Natural killer cell (primary cell): ENCODE measurements around the gene PLCXD1. TPM values are rescaled to one million over a fixed set of nuclear protein-coding genes. Genes with fewer than 3 reads are reported as not detected.
"Not testable (repeated sequence)": the region's sequence is repeated elsewhere in the genome, so short reads cannot be mapped to it uniquely, and the experiment has no call there.

Source experiments
- ATAC-seq, 3 donors: fragments of 150-1000 bp in 2 of 3; fragments of 200-7000 bp in 1 of 3; cut with Tn5 transposase; 1 replicate in 1 of 3; 2 replicates in 2 of 3; pipeline ENCODE4 v1.10.0; 2021; ENCODE audit warnings: mild to moderate bottlenecking in 2 of 3, moderate library complexity in 2 of 3
- DNase-seq, 2 donors: peaks; one replicate each; pipeline versions ENCODE4 v3.0.0 to v3.0.0-alpha.2; 2013 to 2021; ENCODE audit warnings: mixed read lengths in 1 of 2
- H3K27ac ChIP-seq: one replicate; pipeline ENCODE4 v1.5.1; 2013; ENCODE audit warnings: mild to moderate bottlenecking, low read length
- H3K27me3 ChIP-seq: one replicate; pipeline ENCODE4 v1.6.1; 2013; ENCODE audit warnings: low read length; ENCODE audit not compliant: control insufficient read depth, insufficient read depth
- H3K36me3 ChIP-seq: one replicate; pipeline ENCODE4 v1.6.1; 2013; ENCODE audit warnings: low read length; ENCODE audit not compliant: control insufficient read depth, insufficient read depth
- H3K4me1 ChIP-seq: one replicate; pipeline ENCODE4 v1.6.1; 2013; ENCODE audit warnings: low read length; ENCODE audit not compliant: control insufficient read depth, insufficient read depth
- H3K4me3 ChIP-seq: one replicate; pipeline ENCODE4 v1.5.1; 2013; ENCODE audit warnings: low read length
- H3K9me3 ChIP-seq: one replicate; pipeline ENCODE4 v1.6.1; 2013; ENCODE audit warnings: low read length; ENCODE audit not compliant: control insufficient read depth, insufficient read depth
- H3K27ac Mint-ChIP-seq, 2 donors: one replicate each; pipeline ENCODE4 v1.8.0; 2022; ENCODE audit warnings: mild to moderate bottlenecking in 2 of 2, mixed read lengths in 2 of 2, moderate library complexity in 1 of 2
- H3K27me3 Mint-ChIP-seq, 2 donors: one replicate each; pipeline ENCODE4 v1.8.0; 2022; ENCODE audit warnings: low read depth in 2 of 2, mixed read lengths in 2 of 2
- H3K36me3 Mint-ChIP-seq: one replicate; pipeline ENCODE4 v1.8.0; 2022; ENCODE audit warnings: mixed read lengths
- H3K4me1 Mint-ChIP-seq, 2 donors: one replicate each; pipeline ENCODE4 v1.8.0; 2022; ENCODE audit warnings: mixed read lengths in 2 of 2
- H3K4me3 Mint-ChIP-seq: one replicate; pipeline ENCODE4 v1.8.0; 2022; ENCODE audit warnings: mild to moderate bottlenecking, moderate library complexity, mixed read lengths
- H3K9me3 Mint-ChIP-seq, 2 donors: one replicate each; pipeline ENCODE4 v1.8.0; 2022; ENCODE audit warnings: mixed read lengths in 2 of 2
- WGBS: methylation state at CpG from one replicate; pipeline ENCODE4 v1.1.7; 2013; ENCODE audit warnings: missing lambda C conversion rate; ENCODE audit not compliant: insufficient coverage; 5-methylcytosine and 5-hydroxymethylcytosine counted together
- intact Hi-C: fragments of 100-400 bp; cut with micrococcal nuclease; formaldehyde crosslinking; loops from one replicate; pipeline ENCODE4 v1.14.2; 2022
- total RNA-seq, 4 donors: library from RNA; stranded (reverse); fragments of 120-200 nt in 1 of 4; gene quantifications; one replicate each; pipeline versions ENCODE4 v1.2.3 to v1.2.4, GENCODE V29; 2013 to 2022
- TF ChIP-seq, protein P1 (sequence below): fragments of 200-600 bp; IDR thresholded peaks from one replicate; pipeline ENCODE4 v1.8.0; 2022; ENCODE audit warnings: antibody characterized with exemption

Gene PLCXD1, protein sequence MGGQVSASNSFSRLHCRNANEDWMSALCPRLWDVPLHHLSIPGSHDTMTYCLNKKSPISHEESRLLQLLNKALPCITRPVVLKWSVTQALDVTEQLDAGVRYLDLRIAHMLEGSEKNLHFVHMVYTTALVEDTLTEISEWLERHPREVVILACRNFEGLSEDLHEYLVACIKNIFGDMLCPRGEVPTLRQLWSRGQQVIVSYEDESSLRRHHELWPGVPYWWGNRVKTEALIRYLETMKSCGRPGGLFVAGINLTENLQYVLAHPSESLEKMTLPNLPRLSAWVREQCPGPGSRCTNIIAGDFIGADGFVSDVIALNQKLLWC
- total RNA-seq: 10 to 100 TPM; 16.3 to 20.9 (median 16.6) TPM
- total RNA-seq (2013): 10.2 TPM

DNA sequence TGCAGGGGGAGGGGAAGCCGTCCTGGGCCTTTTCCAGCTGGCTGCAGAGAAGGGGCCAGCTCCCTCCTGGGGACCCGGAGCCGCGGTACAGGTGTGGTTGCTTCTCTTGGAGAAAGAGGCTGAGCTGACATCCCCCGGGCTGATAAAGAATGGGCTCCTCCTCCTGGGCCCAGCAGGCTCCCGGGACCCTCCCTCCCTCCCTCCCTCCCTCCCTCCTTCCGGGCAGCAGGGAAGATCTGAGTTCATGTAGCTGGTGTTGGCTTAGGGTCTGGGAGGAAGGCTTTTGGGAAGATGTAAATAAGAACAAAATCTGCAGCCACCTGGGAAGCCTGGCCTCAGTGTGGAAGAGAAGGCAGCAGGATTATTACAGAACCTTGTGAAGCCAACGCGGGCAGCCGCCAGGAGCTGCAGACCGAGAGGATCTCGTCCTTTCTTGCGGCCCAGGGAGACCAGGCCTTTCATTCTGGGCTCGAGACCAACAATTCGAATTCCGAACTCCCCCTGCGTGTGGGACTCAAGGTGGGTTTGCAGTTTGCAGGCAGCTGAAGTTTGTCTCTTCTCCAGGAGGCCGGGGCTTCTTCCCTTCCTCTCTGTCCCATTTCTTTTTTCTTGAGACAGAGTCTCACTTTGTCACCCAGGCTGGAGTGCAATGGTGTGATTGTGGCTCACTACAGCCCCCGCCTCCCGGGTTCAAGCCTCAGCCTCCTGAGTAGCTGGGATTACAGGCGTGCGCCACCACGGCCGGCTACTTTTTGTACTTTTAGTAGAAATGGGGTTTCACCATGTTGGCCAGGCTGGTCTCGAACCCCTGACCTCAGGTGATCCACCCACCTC, at the start of gene PLCXD1:
Gene PLCXD1 (plus strand): TSS at position 216 of the 834 bp plus-strand sequence. CDS start 2,807 bp downstream, outside the sequence.
- H3K27ac Mint-ChIP-seq: peak within 1 kb of the TSS in 1 of 2 donors; percentile 90
- H3K9me3 ChIP-seq: no peaks in the 10 kb centered on the region
- no peaks in the 10 kb centered on the region for H3K27me3 Mint-ChIP-seq
- no peak for ATAC-seq
- H3K36me3 Mint-ChIP-seq: no peaks in the 10 kb centered on the region
- peaks cover 19% of the 10 kb centered on the region for H3K4me1 ChIP-seq
- H3K4me3 ChIP-seq: no peak within 1 kb of the TSS
- no peaks in the 10 kb centered on the region for H3K9me3 Mint-ChIP-seq
- intact Hi-C loops: no loop called here
- TF ChIP-seq, protein P1, sequence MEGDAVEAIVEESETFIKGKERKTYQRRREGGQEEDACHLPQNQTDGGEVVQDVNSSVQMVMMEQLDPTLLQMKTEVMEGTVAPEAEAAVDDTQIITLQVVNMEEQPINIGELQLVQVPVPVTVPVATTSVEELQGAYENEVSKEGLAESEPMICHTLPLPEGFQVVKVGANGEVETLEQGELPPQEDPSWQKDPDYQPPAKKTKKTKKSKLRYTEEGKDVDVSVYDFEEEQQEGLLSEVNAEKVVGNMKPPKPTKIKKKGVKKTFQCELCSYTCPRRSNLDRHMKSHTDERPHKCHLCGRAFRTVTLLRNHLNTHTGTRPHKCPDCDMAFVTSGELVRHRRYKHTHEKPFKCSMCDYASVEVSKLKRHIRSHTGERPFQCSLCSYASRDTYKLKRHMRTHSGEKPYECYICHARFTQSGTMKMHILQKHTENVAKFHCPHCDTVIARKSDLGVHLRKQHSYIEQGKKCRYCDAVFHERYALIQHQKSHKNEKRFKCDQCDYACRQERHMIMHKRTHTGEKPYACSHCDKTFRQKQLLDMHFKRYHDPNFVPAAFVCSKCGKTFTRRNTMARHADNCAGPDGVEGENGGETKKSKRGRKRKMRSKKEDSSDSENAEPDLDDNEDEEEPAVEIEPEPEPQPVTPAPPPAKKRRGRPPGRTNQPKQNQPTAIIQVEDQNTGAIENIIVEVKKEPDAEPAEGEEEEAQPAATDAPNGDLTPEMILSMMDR: no peak
- no peak within 1 kb of the TSS for H3K27ac ChIP-seq
- H3K4me1 Mint-ChIP-seq: peaks cover 0 to 37% of the 10 kb centered on the region in 2 donors
- peaks cover 3% of the 10 kb centered on the region for H3K36me3 ChIP-seq
- H3K4me3 Mint-ChIP-seq: peak within 1 kb of the TSS; percentile 59
- DNase-seq: peak in 1 of 2 donors; percentile 24
- no peaks in the 10 kb centered on the region for H3K27me3 ChIP-seq
- WGBS: 67% methylated on average over 23 of the region's 25 CpGs

DNA sequence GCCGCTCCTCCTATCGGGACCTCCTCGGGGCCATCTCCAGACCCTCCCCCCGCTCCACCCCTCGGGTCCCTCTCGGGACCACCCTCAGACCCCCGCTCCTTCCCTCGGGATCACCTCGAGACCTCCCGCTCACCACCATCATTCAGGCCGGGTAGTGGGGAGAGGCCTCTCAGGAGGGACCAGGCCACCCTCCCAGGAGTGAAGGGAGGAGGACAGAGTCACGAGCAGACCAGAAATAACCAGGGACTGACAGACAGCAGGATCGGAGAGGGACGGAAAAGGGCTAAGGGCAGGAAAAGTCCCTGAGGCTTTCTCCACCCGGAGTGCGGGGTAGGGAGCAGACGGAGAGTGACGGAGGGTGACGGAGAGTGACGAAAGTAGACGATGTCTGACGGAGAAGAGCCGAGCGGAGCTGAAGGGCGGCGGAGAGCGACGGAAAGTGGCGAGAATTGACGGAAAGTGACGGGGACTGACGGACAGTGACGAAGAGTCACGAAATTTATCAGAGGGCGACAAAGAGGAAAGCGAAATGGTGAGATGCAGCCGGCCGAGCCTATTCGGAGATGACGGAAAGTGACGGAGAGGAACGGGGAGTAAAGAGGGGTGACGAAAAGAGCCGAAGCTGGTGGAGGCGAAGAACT, 49.4 kb upstream of the PLCXD1 start:
- H3K4me3 Mint-ChIP-seq, H3K9me3 Mint-ChIP-seq, H3K27me3 ChIP-seq, H3K27ac Mint-ChIP-seq, H3K27me3 Mint-ChIP-seq, intact Hi-C loops, H3K36me3 Mint-ChIP-seq, H3K36me3 ChIP-seq, H3K9me3 ChIP-seq, DNase-seq, H3K27ac ChIP-seq, H3K4me3 ChIP-seq, H3K4me1 ChIP-seq, H3K4me1 Mint-ChIP-seq: not testable (repeated sequence)
- WGBS: no CpG with 5 or more reads among the region's 45 CpGs
- peak in 2 of 3 donors; percentile 94 to 95 for ATAC-seq

DNA sequence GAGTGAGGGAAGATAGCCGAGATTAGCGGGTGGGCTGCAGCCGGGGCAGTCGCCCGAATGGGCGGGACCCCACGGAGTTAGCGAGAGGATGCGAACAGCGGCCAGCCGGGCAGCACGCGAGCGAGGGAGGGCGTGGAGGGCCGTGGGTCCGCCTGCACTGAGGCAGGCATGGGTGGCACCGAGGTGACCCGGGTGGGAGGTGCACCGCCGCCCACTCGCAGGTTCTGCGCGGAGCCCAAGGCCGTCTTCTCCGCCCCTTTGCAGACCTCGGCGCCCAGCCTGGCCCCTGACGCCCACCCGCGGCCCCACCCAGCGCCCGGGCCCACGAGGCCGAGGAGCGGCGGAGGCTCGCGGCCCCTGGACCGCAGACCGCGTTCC, 48.9 kb upstream of the PLCXD1 start:
- H3K4me1 Mint-ChIP-seq, H3K27me3 ChIP-seq, H3K4me3 Mint-ChIP-seq, H3K36me3 ChIP-seq, intact Hi-C loops, H3K4me3 ChIP-seq, H3K27ac Mint-ChIP-seq, H3K36me3 Mint-ChIP-seq, H3K9me3 ChIP-seq, DNase-seq, H3K9me3 Mint-ChIP-seq, H3K4me1 ChIP-seq, H3K27me3 Mint-ChIP-seq, H3K27ac ChIP-seq: not testable (repeated sequence)
- no CpG with 5 or more reads among the region's 42 CpGs for WGBS
- peak in 2 of 3 donors; percentile 37 to 52 for ATAC-seq

DNA sequence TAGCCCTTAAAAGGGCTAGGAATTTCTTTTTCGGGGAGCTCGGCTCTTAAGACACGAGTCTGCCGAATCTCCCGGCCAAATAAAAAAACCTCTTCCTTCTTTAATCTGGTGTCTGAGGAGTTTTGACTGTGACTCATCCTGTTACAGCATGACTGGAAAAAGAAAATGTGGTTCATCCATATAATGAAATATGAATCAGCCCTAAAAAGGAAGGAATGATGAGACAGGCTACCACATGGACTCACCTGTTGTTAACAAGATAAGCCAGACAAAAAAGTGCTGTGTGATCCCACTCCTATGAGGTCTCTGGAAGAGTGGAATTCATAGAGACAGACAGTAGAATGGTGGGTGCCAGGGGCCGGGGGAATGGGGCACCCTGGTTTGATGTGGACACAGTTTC, 45.0 kb upstream of the PLCXD1 start:
- H3K36me3 Mint-ChIP-seq, ATAC-seq, H3K27ac Mint-ChIP-seq, H3K27me3 ChIP-seq, H3K4me3 ChIP-seq, H3K4me1 ChIP-seq, H3K9me3 ChIP-seq, H3K27me3 Mint-ChIP-seq, H3K4me1 Mint-ChIP-seq, H3K9me3 Mint-ChIP-seq, intact Hi-C loops, DNase-seq, H3K27ac ChIP-seq, H3K36me3 ChIP-seq, H3K4me3 Mint-ChIP-seq: not testable (repeated sequence)
- no CpG with 5 or more reads among the region's 6 CpGs for WGBS
